ENCODE results near the gene SLC6A3.

SLC6A3 gene

DNA sequence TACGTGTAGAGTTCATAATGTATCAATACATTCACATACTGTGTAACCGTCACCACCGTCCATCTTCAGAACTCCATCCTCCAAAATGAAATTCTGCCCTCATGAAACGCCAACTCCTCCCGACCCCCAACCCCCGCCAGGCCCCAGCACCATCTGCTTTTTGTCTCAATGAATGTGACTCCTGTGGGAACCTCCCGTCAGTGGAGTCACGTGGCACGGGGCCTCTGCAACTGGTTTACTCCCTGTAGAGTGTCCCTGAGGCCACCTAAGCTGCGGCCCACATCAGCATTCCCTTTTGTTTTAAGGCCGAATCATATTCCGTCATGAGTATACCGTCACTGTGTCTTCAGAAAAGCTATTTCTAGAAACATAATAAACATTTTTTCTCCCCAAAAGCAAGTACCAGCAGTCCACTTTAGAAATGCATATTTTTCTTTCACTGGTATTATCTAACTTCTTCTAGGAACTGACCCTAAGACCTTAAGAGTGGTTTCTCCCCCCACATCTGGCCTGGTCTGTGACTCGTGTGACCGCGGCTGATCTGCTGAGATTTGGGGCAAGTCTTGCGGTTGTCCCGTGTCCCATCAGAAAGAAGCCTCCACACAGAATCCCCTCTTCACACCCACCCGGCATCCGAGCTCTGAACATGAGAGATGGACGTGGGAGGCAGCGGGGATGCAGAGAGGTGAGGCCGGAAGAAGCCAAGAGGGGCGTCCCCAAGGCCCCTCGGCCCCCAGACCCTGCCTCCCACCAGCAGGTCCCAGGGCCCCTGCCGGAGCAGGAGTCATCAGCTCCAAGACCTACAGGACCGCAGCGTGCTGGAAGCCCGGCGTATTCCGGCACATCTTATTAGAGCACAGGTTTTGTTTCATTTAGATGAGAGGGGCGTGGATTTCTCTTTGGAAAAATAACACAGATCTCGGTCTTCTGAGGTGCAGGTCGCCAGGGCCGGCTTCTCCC, 38.3 kb downstream of the SLC6A3 start:
- Histone ChIP-seq H3K4me3 (ENCODE audit: low read depth in 1 of 2, low read length in 2 of 2) (no peak overlapping the region), H3K9me3 (ENCODE audit: low read length) (no peaks in the 10 kb centered on the region), H3K9ac (ENCODE audit: low read length) (no peak overlapping the region)

DNA sequence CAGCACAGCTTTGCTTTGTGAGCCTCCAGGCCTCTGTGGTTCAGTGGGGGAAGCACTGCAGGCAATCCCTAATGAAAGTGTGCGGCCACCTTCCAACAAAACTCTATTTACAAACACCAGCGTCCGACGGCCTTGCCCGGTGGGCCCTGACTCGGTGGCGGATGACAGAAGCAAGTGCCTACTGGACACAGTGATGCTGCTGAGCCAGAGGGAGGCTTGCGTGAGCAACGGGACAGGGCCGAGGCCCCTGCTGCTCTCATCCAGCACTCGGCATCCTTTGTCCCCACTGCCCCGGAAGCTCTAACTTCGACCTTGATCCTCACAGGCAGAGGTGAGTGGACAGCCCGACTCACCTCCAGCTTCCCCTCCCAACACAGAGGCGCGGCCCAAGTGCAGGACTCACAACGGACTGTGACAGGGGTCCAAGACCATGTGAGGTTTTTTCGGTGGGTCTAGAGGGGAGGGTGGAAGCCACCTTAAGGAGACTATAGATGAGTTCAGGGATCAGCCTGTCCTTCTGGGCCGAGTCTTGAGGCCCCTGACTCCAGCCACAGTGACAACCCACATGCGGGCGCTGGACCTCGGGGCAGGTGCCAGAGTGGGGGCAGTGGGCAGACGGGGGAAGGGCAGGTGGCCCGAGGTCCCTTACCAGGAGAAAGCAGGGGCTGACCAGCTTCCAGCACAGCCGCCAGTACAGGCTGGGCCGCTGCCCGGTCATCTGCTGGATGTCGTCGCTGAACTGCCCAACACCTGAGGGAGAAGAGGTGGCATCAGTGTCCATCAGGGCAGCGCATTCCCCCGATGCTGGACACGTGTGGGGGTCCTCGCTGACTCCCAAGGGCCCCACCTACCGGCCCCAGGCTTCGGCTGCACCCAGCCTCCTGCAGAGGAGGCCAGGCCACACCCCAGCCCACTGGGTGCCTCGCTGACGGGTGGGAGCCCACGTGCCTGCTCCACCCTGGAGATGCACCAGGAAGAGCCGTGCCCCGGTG, 39.4 kb downstream of the SLC6A3 start:
- no peak overlapping the region for H3K27ac ChIP-seq (ENCODE audit: low read depth, low read length)
- no peaks in the 10 kb centered on the region for H3K9me3 ChIP-seq (ENCODE audit: low read length)
- no peak overlapping the region for H3K9ac ChIP-seq (ENCODE audit: low read length)
- H3K27me3 ChIP-seq (ENCODE audit: control insufficient read depth in 1 of 2, insufficient read depth in 2 of 2, low read length in 2 of 2) = peaks cover 0 to 4% of the 10 kb centered on the region in 2 donors
- H3K36me3 ChIP-seq (ENCODE audit: insufficient read depth, low read length) = no peaks in the 10 kb centered on the region
- H3K4me3 ChIP-seq (ENCODE audit: low read depth in 1 of 2, low read length in 2 of 2) = no peak overlapping the region
- no peaks in the 10 kb centered on the region for H3K4me1 ChIP-seq (ENCODE audit: insufficient read depth, low read length)

More for the DNA sequence above, 38.3 kb downstream of the SLC6A3 start:
- no peaks in the 10 kb centered on the region for H3K4me1 ChIP-seq (ENCODE audit: insufficient read depth, low read length)
- H3K36me3 ChIP-seq (ENCODE audit: insufficient read depth, low read length) = no peaks in the 10 kb centered on the region
- H3K27me3 ChIP-seq (ENCODE audit: control insufficient read depth in 1 of 2, insufficient read depth in 2 of 2, low read length in 2 of 2) = peaks cover 0 to 4% of the 10 kb centered on the region in 2 donors
- H3K27ac ChIP-seq (ENCODE audit: low read depth, low read length) = no peak overlapping the region

DNA sequence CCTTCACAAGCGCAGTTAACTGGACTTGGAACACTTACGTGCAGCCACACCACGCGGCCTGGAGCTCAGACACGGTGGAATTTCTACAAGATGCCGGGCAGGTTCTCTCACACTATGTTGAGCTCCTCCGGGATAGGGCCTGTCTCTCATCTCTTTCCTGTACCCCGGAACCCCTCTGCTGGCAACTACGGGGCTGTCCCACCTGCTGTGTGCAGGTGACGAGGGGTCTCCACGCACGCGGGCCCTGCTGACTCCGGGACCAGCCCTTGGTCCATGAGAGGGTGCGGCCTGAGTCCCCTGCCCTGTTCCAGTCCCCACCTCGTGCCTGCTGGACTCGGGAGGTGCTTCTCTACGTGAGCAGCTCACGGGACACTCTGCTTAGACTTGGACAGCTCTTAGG, 40.1 kb downstream of the SLC6A3 start:
- no peak overlapping the region for H3K27ac ChIP-seq (ENCODE audit: low read depth, low read length)
- no peak overlapping the region for H3K9ac ChIP-seq (ENCODE audit: low read length)
- H3K27me3 ChIP-seq (ENCODE audit: control insufficient read depth in 1 of 2, insufficient read depth in 2 of 2, low read length in 2 of 2) = peaks cover 0 to 8% of the 10 kb centered on the region in 2 donors
- H3K4me1 ChIP-seq (ENCODE audit: insufficient read depth, low read length) = no peaks in the 10 kb centered on the region
- no peaks in the 10 kb centered on the region for H3K9me3 ChIP-seq (ENCODE audit: low read length)
- no peak overlapping the region for H3K4me3 ChIP-seq (ENCODE audit: low read depth in 1 of 2, low read length in 2 of 2)
- H3K36me3 ChIP-seq (ENCODE audit: insufficient read depth, low read length) = no peaks in the 10 kb centered on the region

DNA sequence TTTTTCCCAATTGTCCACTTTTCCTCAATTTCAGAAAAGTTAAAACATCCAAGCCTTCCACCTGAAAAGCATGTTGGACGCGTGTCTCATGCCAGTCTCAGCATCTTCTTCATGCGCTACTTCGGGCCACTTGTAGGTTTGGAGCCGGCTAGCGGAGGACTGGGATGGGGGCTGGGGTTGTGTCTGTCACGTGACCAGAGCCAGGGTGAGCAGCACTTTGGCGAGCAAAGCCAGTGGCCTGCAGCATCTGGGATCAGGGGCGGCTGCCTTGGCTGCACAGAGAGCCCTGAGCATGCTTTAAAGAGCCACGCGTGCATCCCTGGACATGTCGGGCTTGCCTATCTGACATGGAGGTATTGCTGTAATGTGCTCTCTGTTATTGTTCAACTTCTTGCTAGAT, 41.2 kb downstream of the SLC6A3 start:
- no peak overlapping the region for H3K9ac ChIP-seq (ENCODE audit: low read length)
- no peak overlapping the region for H3K27ac ChIP-seq (ENCODE audit: low read depth, low read length)
- no peak overlapping the region for H3K4me3 ChIP-seq (ENCODE audit: low read depth in 1 of 2, low read length in 2 of 2)
- H3K36me3 ChIP-seq (ENCODE audit: insufficient read depth, low read length) = no peaks in the 10 kb centered on the region
- no peaks in the 10 kb centered on the region for H3K9me3 ChIP-seq (ENCODE audit: low read length)
- peaks cover 0 to 8% of the 10 kb centered on the region in 2 donors for H3K27me3 ChIP-seq (ENCODE audit: control insufficient read depth in 1 of 2, insufficient read depth in 2 of 2, low read length in 2 of 2)
- H3K4me1 ChIP-seq (ENCODE audit: insufficient read depth, low read length) = no peaks in the 10 kb centered on the region

DNA sequence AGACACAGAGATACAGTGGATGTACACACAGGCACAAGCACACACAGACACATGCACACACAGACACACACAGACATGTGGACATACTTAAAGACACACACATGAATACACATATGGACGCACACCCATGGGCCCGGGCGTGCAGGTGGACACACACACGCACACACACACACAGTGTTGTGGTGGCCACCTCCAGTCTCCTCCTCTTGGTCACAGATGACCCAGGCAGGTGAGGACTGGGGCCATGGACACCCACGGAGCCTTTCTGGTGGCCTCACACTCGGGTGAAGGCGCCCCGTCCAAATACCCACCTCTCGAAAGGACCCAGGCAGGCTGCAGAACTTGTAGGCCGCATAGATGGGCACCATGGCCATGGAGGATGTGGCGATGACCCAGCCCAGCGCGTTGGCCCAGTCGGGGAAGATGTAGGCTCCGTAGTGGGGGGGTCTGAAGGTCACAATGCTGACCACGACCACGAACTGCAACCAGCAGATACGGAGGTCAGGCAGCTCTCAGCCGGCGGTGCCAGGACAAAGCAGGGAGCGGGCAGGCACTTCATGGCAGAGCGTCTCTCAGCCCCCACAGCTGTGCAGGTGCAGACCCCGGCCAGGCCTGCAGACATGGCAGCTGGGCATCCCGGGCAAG, 42.5 kb downstream of the SLC6A3 start:
- H3K4me1 ChIP-seq (ENCODE audit: insufficient read depth, low read length) = no peaks in the 10 kb centered on the region
- no peak overlapping the region for H3K4me3 ChIP-seq (ENCODE audit: low read depth in 1 of 2, low read length in 2 of 2)
- no peaks in the 10 kb centered on the region for H3K36me3 ChIP-seq (ENCODE audit: insufficient read depth, low read length)
- H3K27me3 ChIP-seq (ENCODE audit: control insufficient read depth in 1 of 2, insufficient read depth in 2 of 2, low read length in 2 of 2) = peaks cover 0 to 5% of the 10 kb centered on the region in 2 donors
- H3K27ac ChIP-seq (ENCODE audit: low read depth, low read length) = no peak overlapping the region
- H3K9ac ChIP-seq (ENCODE audit: low read length) = no peak overlapping the region
- no peaks in the 10 kb centered on the region for H3K9me3 ChIP-seq (ENCODE audit: low read length)

DNA sequence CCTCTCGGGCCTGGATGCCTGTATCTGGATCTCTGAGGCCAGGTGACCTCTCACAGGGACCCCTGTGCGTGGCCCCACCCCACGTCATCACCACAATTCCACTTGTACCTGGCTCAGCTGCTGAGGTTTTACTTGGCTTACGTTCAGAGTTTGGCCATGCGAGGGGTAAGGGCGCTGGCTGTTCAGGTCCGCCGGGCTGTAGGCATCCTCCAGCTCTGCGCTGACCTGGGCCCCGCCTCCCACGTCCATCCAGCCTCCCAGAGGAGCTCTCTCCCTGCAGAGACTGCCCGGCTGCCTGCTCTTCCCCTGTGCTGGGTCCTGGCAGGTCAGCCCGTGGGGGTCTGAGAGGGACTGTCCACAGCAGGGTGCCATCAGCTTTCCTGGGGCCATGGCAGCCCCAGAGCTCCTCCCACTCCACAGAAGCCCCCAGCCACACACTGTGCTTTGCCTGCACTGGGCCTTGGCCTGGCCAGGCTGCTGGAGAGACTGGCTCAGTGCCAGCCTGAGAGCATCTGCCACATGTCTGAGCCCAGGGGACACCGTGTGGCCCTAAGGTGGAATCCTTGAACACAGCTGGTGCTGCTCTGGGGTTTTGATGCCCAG, 43.6 kb downstream of the SLC6A3 start:
- Histone ChIP-seq H3K27me3 (ENCODE audit: control insufficient read depth in 1 of 2, insufficient read depth in 2 of 2, low read length in 2 of 2) (peaks cover 0 to 5% of the 10 kb centered on the region in 2 donors), H3K36me3 (ENCODE audit: insufficient read depth, low read length) (no peaks in the 10 kb centered on the region), H3K4me3 (ENCODE audit: low read depth in 1 of 2, low read length in 2 of 2) (no peak overlapping the region), H3K27ac (ENCODE audit: low read depth, low read length) (no peak overlapping the region), H3K9me3 (ENCODE audit: low read length) (no peaks in the 10 kb centered on the region), H3K4me1 (ENCODE audit: insufficient read depth, low read length) (no peaks in the 10 kb centered on the region), H3K9ac (ENCODE audit: low read length) (no peak overlapping the region)

DNA sequence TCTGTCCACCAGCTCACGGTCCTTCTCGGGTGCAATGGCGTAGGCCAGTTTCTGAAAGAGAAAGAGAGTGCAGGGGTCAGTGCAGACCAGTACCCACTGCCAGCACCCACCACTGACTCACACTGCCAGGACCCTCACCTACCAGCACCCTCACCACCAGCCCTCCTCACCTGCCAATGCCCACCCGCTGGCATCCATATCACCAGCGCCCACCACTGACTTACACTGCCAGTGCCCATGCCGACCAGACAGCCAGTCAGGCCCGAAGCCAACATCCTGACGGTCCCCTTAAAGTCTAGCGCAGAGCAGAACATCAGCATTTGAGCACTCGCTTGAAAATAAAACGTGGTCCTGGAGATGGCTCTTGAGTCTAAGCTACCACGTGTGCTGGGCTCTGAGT, 44.3 kb downstream of the SLC6A3 start:
- Histone ChIP-seq H3K27me3 (ENCODE audit: control insufficient read depth in 1 of 2, insufficient read depth in 2 of 2, low read length in 2 of 2) (peaks cover 0 to 5% of the 10 kb centered on the region in 2 donors), H3K27ac (ENCODE audit: low read depth, low read length) (no peak overlapping the region), H3K4me3 (ENCODE audit: low read depth in 1 of 2, low read length in 2 of 2) (no peak overlapping the region), H3K36me3 (ENCODE audit: insufficient read depth, low read length) (no peaks in the 10 kb centered on the region), H3K9me3 (ENCODE audit: low read length) (no peaks in the 10 kb centered on the region), H3K9ac (ENCODE audit: low read length) (no peak overlapping the region), H3K4me1 (ENCODE audit: insufficient read depth, low read length) (no peaks in the 10 kb centered on the region)

DNA sequence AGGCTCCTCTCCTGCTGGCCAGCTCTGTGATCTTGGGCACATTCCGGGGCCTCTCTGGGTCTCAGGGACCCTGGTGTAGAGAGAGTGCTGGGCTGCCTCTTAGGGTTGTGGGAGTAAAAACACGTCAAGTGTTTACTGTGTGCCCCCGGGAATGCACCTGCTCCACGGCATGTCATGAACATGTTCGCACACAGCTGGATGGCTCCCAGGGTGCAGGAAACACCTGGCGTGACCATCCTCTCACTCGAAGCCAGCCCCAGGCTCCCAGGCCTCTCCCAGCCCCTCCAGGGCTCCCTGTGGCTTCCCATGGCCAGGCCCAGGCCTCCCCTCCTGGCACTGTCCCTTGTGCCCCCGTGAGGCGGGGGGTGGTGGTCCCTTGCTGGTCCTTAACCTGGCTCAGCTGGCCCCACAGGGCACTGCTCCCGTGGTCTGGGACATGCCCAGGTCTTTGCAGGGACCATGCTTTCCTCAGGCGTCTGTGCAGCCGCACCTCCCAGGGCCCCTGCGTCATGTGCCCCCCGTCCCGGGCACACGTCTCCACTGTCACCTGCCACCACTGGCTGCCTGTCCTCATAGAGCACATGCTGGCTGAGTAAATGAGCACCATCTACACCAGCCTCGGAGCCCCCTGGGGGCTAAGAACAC, 44.9 kb downstream of the SLC6A3 start:
- Histone ChIP-seq H3K36me3 (ENCODE audit: insufficient read depth, low read length) (no peaks in the 10 kb centered on the region), H3K27ac (ENCODE audit: low read depth, low read length) (no peak overlapping the region), H3K4me3 (ENCODE audit: low read depth in 1 of 2, low read length in 2 of 2) (no peak overlapping the region), H3K27me3 (ENCODE audit: control insufficient read depth in 1 of 2, insufficient read depth in 2 of 2, low read length in 2 of 2) (peaks cover 0 to 5% of the 10 kb centered on the region in 2 donors), H3K9ac (ENCODE audit: low read length) (no peak overlapping the region), H3K9me3 (ENCODE audit: low read length) (no peaks in the 10 kb centered on the region), H3K4me1 (ENCODE audit: insufficient read depth, low read length) (no peaks in the 10 kb centered on the region)

DNA sequence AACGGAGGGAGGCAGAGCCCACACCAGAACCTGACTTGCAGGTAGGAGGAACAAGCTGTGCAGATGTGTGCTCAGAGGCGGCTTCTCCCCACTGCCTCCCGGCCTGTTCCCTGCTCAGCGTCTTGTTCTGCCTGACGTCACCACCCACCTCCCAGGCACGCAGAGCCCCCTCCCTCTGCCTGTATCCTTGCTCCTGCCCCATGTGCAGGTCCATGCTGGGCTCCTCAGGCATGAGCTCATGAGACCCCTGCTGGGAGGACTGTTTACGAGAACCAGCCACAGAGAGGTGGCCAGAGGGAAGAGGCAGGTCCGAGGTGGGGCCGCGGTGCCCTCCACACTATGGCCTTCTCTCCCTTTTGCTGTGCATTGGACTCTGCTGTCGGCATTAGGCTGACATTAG, 45.5 kb downstream of the SLC6A3 start:
- Histone ChIP-seq H3K4me1 (ENCODE audit: insufficient read depth, low read length) (no peaks in the 10 kb centered on the region), H3K36me3 (ENCODE audit: insufficient read depth, low read length) (no peaks in the 10 kb centered on the region), H3K27ac (ENCODE audit: low read depth, low read length) (no peak overlapping the region), H3K27me3 (ENCODE audit: control insufficient read depth in 1 of 2, insufficient read depth in 2 of 2, low read length in 2 of 2) (peaks cover 4 to 11% of the 10 kb centered on the region in 2 donors), H3K9me3 (ENCODE audit: low read length) (no peaks in the 10 kb centered on the region), H3K9ac (ENCODE audit: low read length) (no peak overlapping the region), H3K4me3 (ENCODE audit: low read depth in 1 of 2, low read length in 2 of 2) (no peak overlapping the region)

DNA sequence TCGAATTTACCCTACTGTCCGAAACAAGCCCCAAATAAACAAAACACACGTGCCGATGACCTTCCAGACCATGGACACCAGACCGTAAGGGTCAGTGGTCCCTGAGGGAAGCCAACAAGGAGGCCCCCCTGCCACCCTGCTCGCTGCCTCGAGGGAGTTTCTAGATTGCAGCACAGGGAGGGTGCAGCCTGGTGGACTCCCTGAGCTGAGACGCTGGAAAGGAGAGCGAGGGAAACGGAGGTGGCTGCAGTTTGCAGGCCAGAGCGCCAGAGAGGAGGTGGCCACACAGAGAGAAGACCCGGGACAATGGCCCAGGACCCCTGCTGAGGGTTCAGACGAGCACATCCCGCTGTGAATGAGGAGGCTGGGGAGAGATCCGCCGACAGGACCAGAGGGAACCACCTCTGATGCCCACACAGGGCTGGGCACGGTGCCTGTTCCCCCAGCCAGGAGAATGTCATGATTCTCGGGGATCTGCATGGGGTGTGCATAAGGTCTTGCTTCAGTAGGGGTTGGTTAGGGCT, 48.9 kb downstream of the SLC6A3 start:
- H3K9me3 ChIP-seq (ENCODE audit: low read length) = no peaks in the 10 kb centered on the region
- no peaks in the 10 kb centered on the region for H3K36me3 ChIP-seq (ENCODE audit: insufficient read depth, low read length)
- H3K27ac ChIP-seq (ENCODE audit: low read depth, low read length) = no peak overlapping the region
- no peaks in the 10 kb centered on the region for H3K4me1 ChIP-seq (ENCODE audit: insufficient read depth, low read length)
- no peak overlapping the region for H3K4me3 ChIP-seq (ENCODE audit: low read depth in 1 of 2, low read length in 2 of 2)
- H3K9ac ChIP-seq (ENCODE audit: low read length) = no peak overlapping the region
- H3K27me3 ChIP-seq (ENCODE audit: control insufficient read depth in 1 of 2, insufficient read depth in 2 of 2, low read length in 2 of 2) = peaks cover 10 to 34% of the 10 kb centered on the region in 2 donors
